Smooth muscle cell (in vitro differentiated cells): ENCODE measurements around the gene MSGN1. TPM values are rescaled to one million over a fixed set of nuclear protein-coding genes. Genes with fewer than 3 reads are reported as not detected.

Experiments used
- DNase-seq: peaks from one replicate; lab custom pipeline; 2025; ENCODE audit not compliant: unreplicated experiment; lab: John Stamatoyannopoulos, UW
- H2AFZ ChIP-seq: fragments of 200-600 bp; sonication (generic); 2 replicates; pipeline ENCODE4 v1.6.0; 2016; ENCODE audit warnings: antibody characterized with exemption, low read depth, mild to moderate bottlenecking
- H3F3A ChIP-seq: fragments of 200-600 bp; sonication (generic); 2 replicates; pipeline ENCODE4 v1.6.0; 2017; ENCODE audit warnings: antibody characterized with exemption, low read depth
- H3K27ac ChIP-seq: fragments of 200-600 bp; sonication (generic); 2 replicates; pipeline ENCODE4 v1.5.1; 2016; ENCODE audit warnings: low read depth, mild to moderate bottlenecking
- H3K27me3 ChIP-seq: fragments of 200-600 bp; sonication (generic); 2 replicates; pipeline ENCODE4 v1.6.1; 2016; ENCODE audit warnings: low read depth, mild to moderate bottlenecking
- H3K36me3 ChIP-seq: fragments of 200-600 bp; sonication (generic); 2 replicates; pipeline ENCODE4 v1.5.1; 2016; ENCODE audit warnings: low read depth
- H3K4me1 ChIP-seq: fragments of 200-600 bp; sonication (generic); 2 replicates; pipeline ENCODE4 v1.5.1; 2016; ENCODE audit warnings: low read depth
- H3K4me2 ChIP-seq: fragments of 200-600 bp; sonication (generic); 2 replicates; pipeline ENCODE4 v1.6.0; 2016; ENCODE audit warnings: mild to moderate bottlenecking
- H3K4me3 ChIP-seq: fragments of 200-600 bp; sonication (generic); 2 replicates; pipeline ENCODE4 v1.5.1; 2016; ENCODE audit warnings: mild to moderate bottlenecking
- H3K79me2 ChIP-seq: fragments of 200-600 bp; sonication (generic); 2 replicates; pipeline ENCODE4 v1.6.0; 2016; ENCODE audit warnings: low read depth, mild to moderate bottlenecking
- H3K9ac ChIP-seq: fragments of 200-600 bp; sonication (generic); 2 replicates; pipeline ENCODE4 v1.6.0; 2016; ENCODE audit warnings: low read depth
- H3K9me3 ChIP-seq: fragments of 200-600 bp; sonication (generic); replicated peaks from 2 replicates; pipeline ENCODE4 v1.5.1; 2016; ENCODE audit warnings: low read depth
- H4K20me1 ChIP-seq: fragments of 200-600 bp; sonication (generic); 2 replicates; pipeline ENCODE4 v1.6.0; 2016; ENCODE audit warnings: low read depth
- WGBS: methylation state at CpG from one replicate; pipeline ENCODE4 v1.1.7; 2016; ENCODE audit warnings: low lambda C conversion rate; 5-methylcytosine and 5-hydroxymethylcytosine counted together
- polyA plus RNA-seq: library from polyadenylated mRNA; unstranded; fragments of >200 nt; fragmentation: Nextera tagmentation; extraction: Ambion mirVana; gene quantifications from 2 replicates; pipeline ENCODE4 v1.2.1, GENCODE V29; 2016
- total RNA-seq: library from RNA; depleted of rRNA; stranded (reverse); fragments of >200 nt; gene quantifications from 2 replicates; pipeline ENCODE4 v1.2.3, GENCODE V29; 2014
- TF ChIP-seq, protein P1 (sequence below): fragments of 200-600 bp; sonication (generic); IDR thresholded peaks from 2 replicates; pipeline ENCODE4 v1.5.1; 2017; ENCODE audit warnings: borderline replicate concordance, mild to moderate bottlenecking, antibody characterized with exemption; ENCODE audit not compliant: insufficient read depth, poor library complexity, severe bottlenecking

The MSGN1 gene
- total and polyA plus RNA-seq, 2 experiments from 2014 or later = 0.56 TPM; not detected in 1

DNA sequence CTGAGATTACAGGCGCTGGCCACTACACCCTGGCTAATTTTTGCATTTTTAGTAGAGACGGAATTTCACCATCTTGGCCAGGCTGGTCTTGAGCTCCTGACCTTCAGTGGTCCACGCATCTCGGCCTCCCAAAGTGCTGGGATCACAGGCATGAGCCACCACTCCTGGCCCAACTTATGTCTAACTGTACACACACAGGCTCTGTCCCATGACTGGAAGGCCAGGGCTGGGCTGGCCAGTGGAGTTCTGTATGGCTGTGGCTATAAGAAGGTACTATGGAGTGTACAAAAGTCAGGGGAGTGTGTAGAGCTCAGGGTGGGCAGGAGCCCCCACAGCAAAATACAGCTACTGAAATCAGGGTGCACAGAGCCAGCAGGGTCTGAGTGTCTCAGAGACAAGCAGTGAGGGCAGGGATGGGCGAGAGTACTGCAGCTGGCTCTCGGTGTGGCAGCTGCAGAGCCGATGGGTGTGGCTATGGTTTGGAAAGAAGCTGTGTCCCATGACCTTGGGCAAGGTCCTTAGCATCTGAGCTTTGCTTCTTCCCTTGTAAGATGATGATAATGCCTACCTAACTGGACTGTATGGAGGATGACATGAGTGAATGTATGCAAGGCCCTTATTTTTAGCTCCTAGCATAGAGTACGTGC lies 10.4 kb upstream of the MSGN1 start:
- Histone ChIP-seq H3K9ac (no peak overlapping the region), H3K36me3 (no peaks in the 10 kb centered on the region), H3K27me3 (no peaks in the 10 kb centered on the region), H3K4me1 (no peaks in the 10 kb centered on the region), H3K9me3 (no peaks in the 10 kb centered on the region), H3K27ac (no peak overlapping the region), H4K20me1 (no peaks in the 10 kb centered on the region), H3F3A (no peaks in the 10 kb centered on the region), H3K4me3 (no peak overlapping the region), H3K4me2 (no peak overlapping the region), H3K79me2 (no peaks in the 10 kb centered on the region), H2AFZ (no peak overlapping the region)
- TF ChIP-seq, protein P1, sequence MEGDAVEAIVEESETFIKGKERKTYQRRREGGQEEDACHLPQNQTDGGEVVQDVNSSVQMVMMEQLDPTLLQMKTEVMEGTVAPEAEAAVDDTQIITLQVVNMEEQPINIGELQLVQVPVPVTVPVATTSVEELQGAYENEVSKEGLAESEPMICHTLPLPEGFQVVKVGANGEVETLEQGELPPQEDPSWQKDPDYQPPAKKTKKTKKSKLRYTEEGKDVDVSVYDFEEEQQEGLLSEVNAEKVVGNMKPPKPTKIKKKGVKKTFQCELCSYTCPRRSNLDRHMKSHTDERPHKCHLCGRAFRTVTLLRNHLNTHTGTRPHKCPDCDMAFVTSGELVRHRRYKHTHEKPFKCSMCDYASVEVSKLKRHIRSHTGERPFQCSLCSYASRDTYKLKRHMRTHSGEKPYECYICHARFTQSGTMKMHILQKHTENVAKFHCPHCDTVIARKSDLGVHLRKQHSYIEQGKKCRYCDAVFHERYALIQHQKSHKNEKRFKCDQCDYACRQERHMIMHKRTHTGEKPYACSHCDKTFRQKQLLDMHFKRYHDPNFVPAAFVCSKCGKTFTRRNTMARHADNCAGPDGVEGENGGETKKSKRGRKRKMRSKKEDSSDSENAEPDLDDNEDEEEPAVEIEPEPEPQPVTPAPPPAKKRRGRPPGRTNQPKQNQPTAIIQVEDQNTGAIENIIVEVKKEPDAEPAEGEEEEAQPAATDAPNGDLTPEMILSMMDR = no peak
- DNase-seq = no peak
- 92% methylated on average over 8 of the region's 8 CpGs for WGBS

DNA sequence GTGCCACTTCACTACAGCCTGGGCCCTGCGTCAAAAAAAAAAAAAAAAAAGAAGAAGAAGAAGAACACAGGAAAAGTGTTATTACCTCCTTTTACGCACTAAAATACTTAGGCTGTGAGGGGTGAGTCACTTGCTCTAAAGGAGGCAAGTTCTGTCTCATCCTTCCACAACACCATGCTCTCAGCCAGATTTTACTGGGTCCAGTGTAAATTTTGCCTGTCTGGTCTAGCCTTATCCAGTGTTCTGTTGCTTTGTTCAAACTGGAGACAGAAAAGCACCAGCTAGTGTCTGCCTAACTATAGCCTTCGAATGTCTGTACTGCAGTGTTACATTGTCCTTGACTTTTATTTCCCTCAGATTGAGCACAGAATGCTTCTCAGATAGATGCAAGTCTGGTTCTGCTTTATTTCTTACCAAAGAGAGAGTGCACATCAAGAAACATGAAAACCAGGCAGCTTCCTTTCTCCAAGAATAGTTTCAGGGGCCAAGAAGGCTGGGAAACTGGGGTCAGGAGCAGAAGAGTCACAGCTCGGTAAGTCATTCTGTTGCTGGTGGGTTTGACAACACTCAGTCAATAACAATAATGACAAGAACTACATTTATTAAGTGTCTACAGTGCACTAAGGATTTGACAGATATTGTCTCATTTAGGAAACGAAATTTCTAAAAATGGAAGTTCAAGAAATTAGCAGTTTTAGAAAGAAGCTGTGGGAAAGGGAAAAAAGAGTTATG lies 3.1 kb upstream of the MSGN1 start:
- peak overlapping the region; percentile 73 for H2AFZ ChIP-seq
- H3K4me2 ChIP-seq = peak overlapping the region; percentile 65
- no peaks in the 10 kb centered on the region for H3K36me3 ChIP-seq
- no peaks in the 10 kb centered on the region for H3K27me3 ChIP-seq
- H3K9ac ChIP-seq = peak overlapping the region; percentile 65
- no peaks in the 10 kb centered on the region for H3K9me3 ChIP-seq
- WGBS = 43% methylated on average over 5 of the region's 5 CpGs
- no peaks in the 10 kb centered on the region for H3K79me2 ChIP-seq
- H3K4me1 ChIP-seq = peaks cover 32% of the 10 kb centered on the region
- H3K4me3 ChIP-seq = no peak overlapping the region
- no peak for DNase-seq
- TF ChIP-seq, protein P1 = no peak
- H4K20me1 ChIP-seq = no peaks in the 10 kb centered on the region
- H3K27ac ChIP-seq = peak overlapping the region; percentile 94
- H3F3A ChIP-seq = peaks cover 19% of the 10 kb centered on the region

DNA sequence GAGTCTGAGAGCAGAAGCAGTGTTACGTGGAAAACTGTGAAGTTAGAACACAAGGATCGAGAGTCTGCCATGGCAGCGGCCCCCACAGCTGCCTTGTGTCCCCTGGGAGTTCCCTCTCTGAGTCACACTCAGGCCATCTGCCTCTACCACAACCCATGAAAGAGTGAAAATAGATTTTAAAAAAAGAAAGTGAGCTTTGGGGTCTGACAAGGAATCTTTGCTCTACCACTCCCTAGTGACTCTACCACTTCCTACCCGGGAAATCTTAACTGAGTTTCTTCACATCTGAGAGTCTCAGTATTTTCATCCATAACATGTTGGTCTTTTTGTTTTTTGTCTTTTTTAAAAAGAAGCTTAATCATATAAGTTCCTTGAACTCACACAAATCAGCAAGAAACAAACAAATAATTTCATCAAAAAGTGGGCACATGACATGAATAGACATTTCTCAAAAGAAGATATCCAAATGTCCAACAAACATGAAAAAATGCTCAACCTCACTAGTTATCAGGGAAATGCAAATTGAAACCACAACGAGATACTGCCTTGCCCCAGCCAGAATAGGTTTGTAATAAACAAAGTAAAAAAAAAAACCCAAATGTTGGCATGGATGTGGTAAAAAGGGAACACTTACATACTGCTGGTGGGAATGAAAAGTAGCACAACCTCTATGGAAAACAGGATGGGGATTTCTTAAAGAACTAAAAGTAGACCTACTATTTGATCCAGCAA lies 2.4 kb upstream of the MSGN1 start:
- Histone ChIP-seq H3F3A (peaks cover 19% of the 10 kb centered on the region), H3K36me3 (no peaks in the 10 kb centered on the region), H3K79me2 (no peaks in the 10 kb centered on the region), H4K20me1 (no peaks in the 10 kb centered on the region), H2AFZ (peak overlapping the region; percentile 73), H3K4me1 (peaks cover 32% of the 10 kb centered on the region), H3K27ac (peak overlapping the region; percentile 94), H3K4me2 (peak overlapping the region; percentile 65), H3K4me3 (no peak overlapping the region), H3K9me3 (no peaks in the 10 kb centered on the region), H3K9ac (peak overlapping the region; percentile 65), H3K27me3 (no peaks in the 10 kb centered on the region)
- 27% methylated on average over 5 of the region's 5 CpGs for WGBS
- DNase-seq = no peak
- TF ChIP-seq, protein P1 = no peak
